ENCODE measurements around the gene ADCK2.
"Not testable (repeated sequence)": the region's sequence is repeated elsewhere in the genome, so short reads cannot be mapped to it uniquely, and the experiment has no call there.

The ADCK2 gene

DNA sequence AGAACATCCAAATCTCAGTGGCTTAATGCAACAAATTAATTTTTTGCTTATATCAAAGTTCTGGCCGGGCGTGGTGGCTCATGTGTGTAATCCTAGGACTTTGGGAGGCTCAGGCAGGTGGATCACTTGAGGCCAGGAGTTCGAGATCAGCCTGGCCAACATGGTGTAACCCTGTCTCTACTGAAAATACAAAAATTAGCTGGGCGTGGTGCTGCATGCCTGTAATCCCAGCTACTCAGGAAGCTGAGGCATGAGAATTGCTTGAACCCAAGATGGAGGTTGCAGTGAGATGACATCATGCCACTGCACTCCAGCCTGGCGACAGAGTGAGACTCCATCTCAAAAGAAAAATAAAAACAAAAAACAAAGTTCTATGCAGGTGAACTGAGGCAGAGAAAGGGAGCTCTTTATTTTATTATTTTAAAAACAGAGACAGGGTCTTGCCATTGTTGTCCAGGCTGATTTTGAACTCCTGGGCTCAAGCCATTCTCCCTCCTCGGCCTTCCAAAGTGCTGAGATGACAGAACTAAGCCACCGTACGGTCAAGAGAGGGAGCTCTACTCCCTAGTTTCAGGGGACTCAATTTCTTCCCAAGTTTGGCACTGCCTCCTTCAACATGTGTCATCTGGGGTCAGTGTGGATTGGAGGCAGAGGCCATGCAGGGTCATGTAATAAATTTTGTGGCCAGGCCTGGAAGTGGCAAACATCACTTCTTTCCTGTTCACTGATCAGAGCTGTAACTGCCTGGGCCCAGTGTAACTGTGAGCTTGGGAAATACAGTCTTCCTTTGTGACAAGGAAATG, 2.4 kb downstream of the ADCK2 start:
- peak; percentile 61 for DNase-seq

DNA sequence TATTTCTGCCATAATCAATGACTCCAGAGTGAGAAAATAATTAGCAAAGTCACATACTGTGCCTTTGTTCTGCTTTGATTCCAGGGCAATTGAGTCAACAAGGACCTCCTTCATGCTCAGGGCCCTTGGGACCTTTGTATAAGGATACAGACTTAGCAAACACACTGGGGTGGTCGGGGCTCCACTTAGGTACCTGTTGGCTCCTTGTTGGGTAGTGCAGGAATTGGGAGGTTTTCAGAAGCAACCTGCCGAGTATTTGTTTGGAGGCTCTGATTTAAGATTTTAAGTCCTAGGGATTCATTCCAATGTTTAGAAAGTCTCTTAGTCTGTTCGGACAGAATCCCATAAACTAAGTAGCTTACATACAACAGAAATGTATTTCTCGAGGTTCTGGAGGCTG, 3.0 kb downstream of the ADCK2 start:
- no peak for DNase-seq

DNA sequence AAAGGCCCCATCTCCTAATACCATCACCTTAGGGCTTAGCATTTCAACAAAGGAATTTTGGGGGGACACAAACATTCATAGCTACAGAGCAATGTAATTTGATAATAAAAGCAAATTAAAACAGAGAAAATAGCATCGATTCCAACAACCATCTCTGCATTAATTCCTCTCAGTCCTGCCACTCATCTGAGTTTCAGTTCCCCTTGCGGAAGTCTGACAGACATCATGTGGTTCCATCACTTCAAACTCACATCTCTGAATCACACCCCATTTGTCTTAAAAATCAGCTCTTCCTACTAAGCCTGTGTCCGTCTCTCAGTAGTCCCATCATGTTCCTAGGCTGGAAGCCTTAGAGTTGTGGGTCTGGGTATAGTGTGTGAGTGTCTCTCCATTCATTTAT, 3.6 kb downstream of the ADCK2 start:
- DNase-seq = no peak

DNA sequence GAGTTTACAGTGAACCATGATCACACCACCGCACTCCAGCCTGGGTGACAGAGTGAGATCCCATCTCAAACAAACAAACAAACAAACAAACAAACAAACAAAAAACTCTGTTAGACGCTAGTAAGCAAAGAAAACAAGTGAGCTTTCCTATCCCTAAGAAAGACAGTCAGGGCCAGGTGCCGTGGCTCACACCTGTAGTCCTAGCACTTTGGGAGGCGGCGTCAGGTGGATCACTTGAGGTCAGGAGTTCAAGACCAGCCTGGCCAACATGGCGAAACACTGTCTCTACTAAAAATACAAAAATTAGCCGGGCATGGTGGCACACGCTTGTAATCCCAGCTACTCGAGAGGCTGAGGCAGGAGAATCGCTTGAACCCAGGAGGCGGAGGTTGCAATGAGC, 4.2 kb downstream of the ADCK2 start:
- not testable (repeated sequence) for DNase-seq

- no peak for DNase-seq
Measured at GRCh38 chr7:140677496-140677895, 4.8 kb downstream of the ADCK2 start.

DNA sequence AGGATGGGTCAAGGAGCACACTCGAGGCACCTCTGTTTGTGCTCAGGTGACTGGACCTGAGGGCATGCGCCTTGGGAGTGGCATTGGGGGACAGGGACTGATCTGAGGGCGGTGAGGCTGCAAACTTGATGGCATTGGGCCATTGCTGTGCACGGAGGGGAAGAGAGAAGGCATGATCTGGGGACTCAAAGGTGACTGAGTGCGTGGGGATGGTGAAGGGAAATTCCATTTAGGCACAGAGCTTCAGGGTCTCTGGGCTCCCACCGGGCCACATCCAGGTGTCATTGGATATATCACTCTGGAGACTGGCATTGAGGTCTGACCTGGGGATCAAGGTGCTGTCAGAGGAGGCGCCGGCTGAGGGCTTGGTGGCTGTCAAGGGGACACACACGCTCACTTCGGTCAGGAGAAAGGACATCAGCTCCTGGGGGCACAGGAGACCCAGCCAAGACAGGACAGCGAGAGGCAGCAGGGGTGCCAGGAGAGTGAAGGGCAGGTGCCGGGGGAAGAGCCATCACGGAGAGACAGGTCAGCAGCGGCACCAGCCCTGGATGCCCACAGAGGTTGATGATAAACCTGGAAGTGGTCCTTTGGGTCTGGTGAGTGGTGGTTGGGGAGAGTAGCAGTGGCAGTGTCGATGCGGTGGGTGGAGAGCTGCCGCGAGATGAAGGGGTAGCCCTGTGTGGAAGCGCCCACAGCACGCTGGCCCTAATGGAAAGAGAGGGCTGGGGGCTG, 5.5 kb downstream of the ADCK2 start:
- DNase-seq = no peak

DNA sequence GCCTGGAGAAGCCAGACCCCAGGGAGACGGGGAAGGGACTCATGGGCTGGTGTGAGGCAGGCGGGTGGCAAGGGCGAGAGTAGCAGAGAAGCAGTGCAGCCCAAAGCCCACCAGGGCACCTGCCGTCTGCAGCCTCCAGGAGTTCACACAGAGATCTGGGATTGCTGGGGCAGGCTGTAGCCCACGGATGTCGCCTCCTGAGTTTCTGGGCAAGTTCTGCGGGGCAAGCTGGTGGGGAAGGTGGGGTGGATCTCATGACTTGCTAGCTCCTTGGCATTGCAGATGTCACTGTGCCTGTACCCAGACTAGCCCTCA, 6.0 kb downstream of the ADCK2 start:
- no peak for DNase-seq

DNA sequence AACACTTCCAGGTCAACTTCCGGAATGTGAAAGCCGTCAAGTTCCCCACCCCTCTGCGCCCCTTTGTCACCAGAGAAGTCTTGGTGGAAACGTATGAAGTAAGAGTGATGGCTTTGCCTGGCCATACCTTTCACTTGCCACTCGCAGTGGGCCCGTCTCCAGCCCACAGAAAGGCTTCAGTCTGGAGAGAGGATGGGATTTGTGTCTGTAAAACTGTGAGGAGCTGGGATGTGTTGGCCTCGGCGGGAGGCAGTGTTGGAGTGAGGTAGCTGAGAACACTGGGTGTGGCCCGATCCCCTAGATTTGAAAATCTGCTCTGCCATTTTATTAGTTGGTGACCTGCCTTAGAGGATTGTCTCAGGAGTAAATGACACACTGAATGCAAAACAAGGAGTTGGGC, 6.4 kb downstream of the ADCK2 start:
- DNase-seq = no peak

DNA sequence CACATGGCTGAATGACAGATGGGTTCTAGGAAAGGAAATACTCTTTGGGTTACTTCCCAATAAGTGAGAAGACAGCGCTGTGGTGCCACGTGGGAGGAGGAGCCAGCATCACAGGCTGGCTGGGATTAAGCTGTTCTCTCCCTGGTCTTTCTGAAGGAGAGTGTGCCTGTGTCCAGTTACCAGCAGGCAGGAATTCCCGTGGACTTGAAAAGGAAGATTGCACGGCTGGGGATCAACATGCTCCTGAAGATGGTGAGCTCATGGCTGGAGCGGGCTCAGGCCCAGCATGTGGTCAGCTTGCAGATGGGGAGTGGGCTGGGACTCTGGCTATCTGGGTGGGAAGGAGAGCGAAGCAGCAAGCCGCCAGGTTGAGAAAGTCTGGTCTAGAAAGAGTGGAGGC, 8.1 kb downstream of the ADCK2 start:
- no peak for DNase-seq

GRCh38 chr7:140681766-140682165, 9.0 kb downstream of the ADCK2 start:
- no peak for DNase-seq

DNA sequence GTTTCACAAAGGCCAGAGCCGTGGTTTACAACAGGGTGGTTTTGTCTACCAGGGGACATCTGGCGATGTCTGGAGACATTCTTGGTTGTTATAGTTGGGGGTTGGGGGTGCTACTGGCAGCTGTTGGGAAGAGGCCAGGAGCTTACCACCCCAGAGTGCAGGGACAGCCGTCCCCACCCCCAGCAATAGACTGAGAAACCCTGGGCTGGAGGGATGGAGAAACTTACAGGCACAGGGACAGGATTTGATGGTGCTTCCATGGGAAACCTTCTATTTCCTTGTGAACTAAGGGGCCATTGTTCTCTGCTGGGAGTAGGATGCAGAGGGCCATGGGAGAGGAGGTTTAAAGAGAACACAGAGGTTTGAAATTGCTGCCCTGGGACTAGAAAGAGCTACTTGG, 10.9 kb downstream of the ADCK2 start:
- no peak for DNase-seq

DNA sequence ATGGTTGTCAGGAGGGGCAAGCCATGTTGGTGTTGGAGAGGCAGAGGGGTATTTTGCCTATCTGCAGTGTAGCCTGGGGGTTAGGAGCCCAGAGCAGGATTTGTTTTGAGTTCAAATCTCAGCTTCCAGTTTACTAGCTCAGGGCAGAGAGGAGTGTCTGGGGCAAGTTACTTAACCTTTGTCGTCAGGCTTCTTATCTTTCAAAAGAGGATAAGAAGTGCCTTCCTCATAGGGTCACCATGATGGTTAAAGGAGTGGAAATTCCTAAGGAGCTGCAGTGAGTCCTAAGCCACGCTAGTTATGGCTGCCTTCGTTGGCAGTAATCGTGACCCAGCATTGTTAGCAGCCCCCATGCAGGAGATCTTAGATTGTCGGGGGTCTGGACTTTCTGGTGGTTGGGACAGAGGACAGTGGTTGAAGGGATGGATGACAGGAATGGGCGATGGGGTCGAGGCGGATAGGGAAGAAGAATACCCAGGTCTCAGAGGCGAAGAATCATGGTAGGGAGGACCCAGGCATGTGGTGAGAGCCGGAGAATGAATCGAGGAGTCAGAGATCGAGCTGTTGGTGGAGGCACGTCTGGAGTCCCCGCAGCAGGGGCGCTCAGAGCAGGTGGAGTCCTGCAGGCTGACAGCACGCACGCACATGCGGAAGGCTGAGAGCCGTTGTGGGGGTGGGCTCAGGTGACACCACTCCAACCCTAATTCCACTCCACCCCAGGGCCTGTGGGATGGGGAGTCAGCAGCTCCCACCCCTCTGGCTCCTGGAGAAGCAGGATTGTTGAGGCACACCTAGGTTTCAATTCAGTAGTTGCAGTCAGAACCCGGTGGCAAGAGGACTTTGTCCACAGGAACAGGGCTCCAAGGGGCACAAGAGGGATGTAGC, 11.6 kb downstream of the ADCK2 start:
- no peak for DNase-seq

GRCh38 chr7:140685407-140686087, 12.8 kb downstream of the ADCK2 start:
- DNase-seq = no peak

DNA sequence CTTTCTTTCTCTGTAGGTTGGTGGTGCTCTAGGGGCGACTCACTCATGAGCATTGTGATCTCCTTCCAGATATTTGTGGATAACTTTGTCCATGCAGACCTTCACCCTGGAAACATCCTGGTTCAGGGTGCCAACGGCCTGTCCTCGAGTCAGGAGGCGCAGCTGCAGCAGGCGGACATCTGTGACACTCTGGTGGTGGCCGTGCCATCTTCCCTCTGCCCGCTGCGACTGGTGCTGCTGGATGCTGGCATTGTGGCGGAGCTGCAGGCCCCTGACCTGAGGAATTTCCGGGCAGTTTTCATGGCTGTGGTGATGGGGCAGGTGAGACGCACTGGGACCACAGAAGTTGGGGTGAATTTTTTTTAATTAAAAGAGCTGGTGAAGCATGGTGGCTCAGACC, 14.2 kb downstream of the ADCK2 start:
- DNase-seq = no peak

- no peak for DNase-seq
Measured at GRCh38 chr7:140688341-140688740, 15.6 kb downstream of the ADCK2 start.

DNA sequence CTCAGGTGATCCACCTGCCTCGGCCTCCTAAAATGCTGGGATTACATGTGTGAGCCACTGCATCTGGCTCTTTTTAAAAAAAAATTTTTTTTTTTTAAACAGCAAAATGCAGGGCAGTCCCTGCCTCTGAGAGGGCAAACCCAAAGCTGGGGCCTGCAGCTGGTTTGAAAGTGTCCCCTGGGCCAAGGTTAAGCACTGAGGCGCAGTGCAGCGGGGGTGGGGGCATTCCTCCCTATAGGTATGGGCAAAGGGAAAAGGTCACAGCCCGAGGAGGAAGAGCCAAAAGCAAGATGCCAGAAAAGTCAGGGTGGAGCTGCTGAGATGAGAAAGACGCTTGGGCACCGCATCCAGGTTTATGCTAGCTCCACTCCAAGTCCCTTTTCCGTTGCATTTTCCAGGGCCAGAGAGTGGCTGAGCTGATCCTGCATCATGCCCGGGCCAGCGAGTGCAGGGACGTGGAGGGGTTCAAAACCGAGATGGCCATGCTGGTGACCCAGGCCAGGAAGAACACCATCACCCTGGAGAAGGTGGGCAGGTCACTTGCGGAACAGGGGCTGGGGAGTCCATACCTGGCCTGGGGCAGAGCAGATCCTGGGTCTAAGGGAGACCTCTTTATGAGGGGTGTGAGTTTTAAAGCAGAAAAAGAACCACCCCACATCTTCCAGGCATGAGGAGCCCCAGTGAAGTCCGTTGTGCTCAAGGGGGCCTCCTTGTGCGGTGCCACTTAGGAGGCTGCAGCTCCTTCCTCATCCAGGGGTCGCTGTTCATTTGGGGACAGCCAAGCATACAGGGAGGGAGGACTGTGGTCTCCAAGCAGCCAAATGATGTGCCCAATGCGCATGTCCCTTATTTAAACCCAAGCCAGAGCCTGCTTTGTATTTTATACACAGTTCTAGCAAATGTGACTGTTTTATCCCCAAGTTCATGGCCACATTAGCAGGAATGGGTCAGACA, 16.7 kb downstream of the ADCK2 start:
- no peak for DNase-seq

DNA sequence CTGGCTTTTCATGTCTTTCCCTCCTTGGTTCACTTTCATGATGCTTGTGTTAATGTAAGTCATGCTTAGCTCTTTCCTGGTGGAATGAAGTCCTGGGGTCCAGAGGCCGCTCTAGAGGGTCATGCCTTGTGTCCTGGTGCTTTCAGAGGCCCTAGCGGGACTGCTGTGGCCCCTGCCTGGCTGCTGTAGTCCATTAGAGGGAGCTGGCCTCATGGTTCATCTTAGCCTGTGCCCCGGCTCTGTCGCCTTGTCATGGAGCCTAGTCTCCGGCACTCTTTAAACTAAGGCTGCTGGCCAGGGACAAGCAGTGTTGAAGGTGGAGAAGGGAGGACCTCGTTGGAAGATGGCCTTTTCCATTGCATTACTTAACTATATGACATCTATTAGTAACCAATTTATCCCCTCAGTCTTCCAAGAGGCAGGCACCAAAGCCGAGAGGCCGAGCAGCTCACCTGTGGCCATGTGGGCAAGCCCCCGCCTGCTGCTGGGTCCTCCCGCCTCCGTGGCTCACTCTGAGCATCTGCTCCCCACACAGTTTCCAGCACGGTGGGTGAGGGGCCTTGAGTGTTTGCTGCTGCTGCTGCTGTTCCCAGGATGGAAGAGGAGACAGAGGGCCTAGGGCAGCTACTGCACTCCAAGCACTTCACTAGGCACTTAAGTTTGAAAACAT, 18.8 kb downstream of the ADCK2 start:
- DNase-seq = no peak

- not testable (repeated sequence) for DNase-seq
Measured at GRCh38 chr7:140693849-140694248, 21.1 kb downstream of the ADCK2 start.

DNA sequence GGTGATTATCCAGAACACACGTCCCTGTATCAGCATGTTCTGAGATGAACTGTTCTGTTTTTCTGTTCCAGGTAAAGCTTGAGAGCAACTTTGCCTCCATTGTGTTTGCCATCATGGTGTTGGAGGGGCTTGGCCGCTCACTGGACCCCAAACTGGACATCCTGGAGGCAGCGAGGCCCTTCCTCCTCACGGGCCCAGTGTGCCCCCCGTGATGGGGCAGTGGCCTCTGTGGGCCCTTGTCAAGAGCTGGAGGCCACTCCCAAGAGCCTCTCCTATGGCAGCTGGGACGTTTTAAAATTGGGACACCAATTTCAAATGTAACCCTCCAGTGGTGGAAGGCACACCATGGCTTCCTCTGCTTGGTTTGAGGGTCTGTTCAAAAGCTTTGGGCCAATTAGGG, 21.8 kb downstream of the ADCK2 start:
- no peak for DNase-seq

GRCh38 chr7:140695381-140695780, 22.6 kb downstream of the ADCK2 start:
- no peak for DNase-seq

DNA sequence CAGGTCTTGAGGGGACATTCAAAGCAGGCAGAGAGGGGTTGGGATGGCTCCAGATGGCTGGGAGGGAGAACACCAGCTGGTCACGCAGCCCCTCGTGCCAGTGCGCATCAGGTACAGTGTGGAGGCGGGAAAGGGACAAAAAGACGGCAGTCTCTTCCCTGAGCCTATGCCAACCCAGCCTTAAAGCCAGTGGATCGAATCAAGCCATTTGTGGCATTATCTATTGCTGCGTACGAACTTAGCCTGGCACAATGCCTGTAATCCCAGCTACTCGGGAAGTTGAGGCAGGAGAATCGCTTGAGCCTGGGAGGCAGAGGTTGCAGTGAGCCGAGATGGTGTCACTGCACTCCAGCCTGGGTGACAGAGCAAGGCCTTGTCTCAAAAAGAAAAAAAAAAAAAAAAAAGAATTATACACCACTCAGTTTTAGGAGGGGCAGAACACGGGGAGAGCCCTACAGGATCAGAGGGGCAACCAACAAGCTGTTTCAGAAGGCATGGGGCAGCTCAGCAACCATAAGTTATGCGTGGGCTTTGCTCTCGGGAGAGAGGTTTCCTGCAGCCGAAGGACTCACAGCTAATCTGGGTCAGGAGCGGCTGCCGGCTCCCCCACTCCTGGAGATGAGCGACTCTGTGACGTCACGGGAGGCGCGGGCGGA, 23.4 kb downstream of the ADCK2 start:
- peak; percentile 75 for DNase-seq

Measured in kidney glomerular epithelial cell (primary cell).